MM.1S (cell line): ENCODE measurements around the gene TRIM54.

Experiments
- CTCF ChIP-seq: fragments of 300-600 bp; sonication (generic); IDR thresholded peaks from 2 replicates; pipeline ENCODE4 v1.5.1; 2016; ENCODE audit warnings: antibody characterized with exemption, low read length, mixed read lengths
- EZH2phosphoT487 ChIP-seq: fragments of 300-600 bp; sonication (generic); IDR thresholded peaks from 2 replicates; pipeline ENCODE4 v1.6.1; 2018; ENCODE audit warnings: antibody characterized with exemption, low read length

GRCh38 chr2:27305516-27305915, 23.3 kb downstream of the TRIM54 start:
- TF ChIP-seq CTCF (no peak), EZH2phosphoT487 (no peak)
